Naive thymus-derived CD4-positive, alpha-beta T cell (primary cell): ENCODE data around the gene SOX1. TPM values are rescaled to one million over a fixed set of nuclear protein-coding genes. Genes with fewer than 3 reads are reported as not detected.

ENCODE experiments used
- ATAC-seq: fragments of 150-1000 bp; cut with Tn5 transposase; 2 replicates; pipeline ENCODE4 v1.10.0; 2021; ENCODE audit warnings: mild to moderate bottlenecking, moderate library complexity
- CTCF ChIA-PET: fragments of 350-600 bp; sonication (Branson Sonifier 250); formaldehyde crosslinking; loops from one replicate; lab custom pipeline; 2021; ENCODE audit warnings: antibody characterized with exemption; lab: Charles Lee
- POLR2A ChIA-PET: fragments of 350-600 bp; sonication (Branson Sonifier 250); formaldehyde crosslinking; loops from one replicate; lab custom pipeline; 2021; ENCODE audit warnings: antibody characterized with exemption, inconsistent platforms; lab: Charles Lee
- DNase-seq, 9 donors: peaks; one replicate each; pipeline versions ENCODE4 v3.0.0 to v3.0.0-alpha.2; 2020 to 2022; ENCODE audit warnings: mixed read lengths in 1 of 9
- H3K27ac ChIP-seq: one replicate; pipeline ENCODE4 v1.7.0; 2013; ENCODE audit warnings: mild to moderate bottlenecking, low read depth, low read length, moderate library complexity
- H3K27me3 ChIP-seq, 2 donors: one replicate each; pipeline ENCODE4 v1.7.0; 2013; ENCODE audit warnings: low read length in 2 of 2, mild to moderate bottlenecking in 2 of 2, moderate library complexity in 2 of 2; ENCODE audit not compliant: control insufficient read depth in 2 of 2, insufficient read depth in 2 of 2
- H3K36me3 ChIP-seq, 3 experiments: 1 replicate in 2 of 3; 2 replicates in 1 of 3; pipeline ENCODE4 v1.7.0; 2013; ENCODE audit warnings: low read length in 3 of 3, mild to moderate bottlenecking in 3 of 3, moderate library complexity in 1 of 3; ENCODE audit not compliant: insufficient read depth in 3 of 3, control insufficient read depth in 2 of 3
- H3K4me1 ChIP-seq, 2 donors: one replicate each; pipeline ENCODE4 v1.7.0; 2013; ENCODE audit warnings: low read length in 2 of 2, mild to moderate bottlenecking in 2 of 2, moderate library complexity in 1 of 2; ENCODE audit not compliant: control insufficient read depth in 2 of 2, insufficient read depth in 2 of 2
- H3K4me3 ChIP-seq: 2 replicates; pipeline ENCODE4 v1.7.0; 2013; ENCODE audit warnings: mild to moderate bottlenecking, low read length
- H3K9me3 ChIP-seq, 3 experiments: 1 replicate in 2 of 3; 2 replicates in 1 of 3; pipeline ENCODE4 v1.7.0; 2013; ENCODE audit warnings: low read length in 3 of 3; ENCODE audit not compliant: control insufficient read depth in 2 of 3
- H3K27ac Mint-ChIP-seq, 9 donors: one replicate each; pipeline ENCODE4 v1.8.0; 2020 to 2022; ENCODE audit warnings: mixed read lengths in 9 of 9, mild to moderate bottlenecking in 8 of 9, moderate library complexity in 5 of 9, inconsistent platforms in 2 of 9
- H3K27me3 Mint-ChIP-seq, 5 donors: one replicate each; pipeline ENCODE4 v1.8.0; 2021 to 2022; ENCODE audit warnings: mixed read lengths in 5 of 5, mild to moderate bottlenecking in 1 of 5
- H3K36me3 Mint-ChIP-seq, 5 donors: one replicate each; pipeline ENCODE4 v1.8.0; 2020 to 2022; ENCODE audit warnings: mixed read lengths in 5 of 5, mild to moderate bottlenecking in 3 of 5, inconsistent platforms in 1 of 5
- H3K4me1 Mint-ChIP-seq, 7 donors: one replicate each; pipeline ENCODE4 v1.8.0; 2020 to 2022; ENCODE audit warnings: mixed read lengths in 7 of 7, mild to moderate bottlenecking in 3 of 7, inconsistent platforms in 1 of 7
- H3K4me3 Mint-ChIP-seq, 10 donors: one replicate each; pipeline ENCODE4 v1.8.0; 2020 to 2022; ENCODE audit warnings: mild to moderate bottlenecking in 10 of 10, mixed read lengths in 10 of 10, moderate library complexity in 6 of 10, inconsistent platforms in 2 of 10
- H3K9me3 Mint-ChIP-seq, 11 donors: one replicate each; pipeline ENCODE4 v1.8.0; 2020 to 2022; ENCODE audit warnings: mixed read lengths in 11 of 11, mild to moderate bottlenecking in 4 of 11, inconsistent platforms in 1 of 11, moderate library complexity in 1 of 11
- intact Hi-C, 2 donors: fragments of 100-400 bp; cut with micrococcal nuclease; formaldehyde crosslinking; loops; one replicate each; pipeline ENCODE4 v1.15.1; 2023
- polyA plus RNA-seq, 2 donors: library from polyadenylated mRNA; unstranded; fragments of 300-500 nt; fragmentation: Illumina TruSeq; gene quantifications; one replicate each; pipeline ENCODE4 v1.2.3, GENCODE V29; 2021
- total RNA-seq, 6 experiments: library from RNA in 5 of 6; stranded (reverse) in 5 of 6; gene quantifications; 1 replicate in 5 of 6; 2 replicates in 1 of 6; pipeline ENCODE4 v1.2.3 and lab custom pipeline; 2021 to 2026

SOX1 gene
- total and polyA plus RNA-seq, 7 experiments from 2014 or later: not detected

- ATAC-seq (no peak), DNase-seq (no peak)
- peaks cover 0 to 2% (median 0%) of the 10 kb centered on the region in 7 donors for H3K4me1 Mint-ChIP-seq
- no peak overlapping the region for H3K27ac ChIP-seq
- no peaks in the 10 kb centered on the region for H3K4me1 ChIP-seq
- intact Hi-C loops: no loop called here
- no peak overlapping the region for H3K4me3 ChIP-seq
- H3K27me3 Mint-ChIP-seq: peaks cover 14 to 83% (median 47%) of the 10 kb centered on the region in 5 donors
- H3K36me3 ChIP-seq: no peaks in the 10 kb centered on the region
- peaks cover 0 to 3% (median 0%) of the 10 kb centered on the region in 11 donors for H3K9me3 Mint-ChIP-seq
- H3K27me3 ChIP-seq: no peaks in the 10 kb centered on the region
- POLR2A ChIA-PET: no interaction called here
- H3K36me3 Mint-ChIP-seq: no peaks in the 10 kb centered on the region
- H3K9me3 ChIP-seq: no peaks in the 10 kb centered on the region
- no peak overlapping the region for H3K4me3 Mint-ChIP-seq
- CTCF ChIA-PET: no interaction called here
- no peak overlapping the region for H3K27ac Mint-ChIP-seq
These were observed 47.4 kb downstream of the SOX1 start for GRCh38 chr13:112114391-112114790.

- DNase-seq: no peak
- H3K27me3 Mint-ChIP-seq: peaks cover 10 to 76% (median 42%) of the 10 kb centered on the region in 5 donors
- H3K36me3 ChIP-seq: no peaks in the 10 kb centered on the region
- peaks cover 0 to 2% (median 0%) of the 10 kb centered on the region in 7 donors for H3K4me1 Mint-ChIP-seq
- H3K27me3 ChIP-seq: no peaks in the 10 kb centered on the region
- no peak for ATAC-seq
- peaks cover 0 to 3% (median 0%) of the 10 kb centered on the region in 11 donors for H3K9me3 Mint-ChIP-seq
- ChIA-PET CTCF (no interaction called here), POLR2A (no interaction called here)
- H3K4me3 ChIP-seq: no peak overlapping the region
- no peaks in the 10 kb centered on the region for H3K4me1 ChIP-seq
- no peak overlapping the region for H3K27ac ChIP-seq
- no peak overlapping the region for H3K27ac Mint-ChIP-seq
- no peaks in the 10 kb centered on the region for H3K9me3 ChIP-seq
- no peak overlapping the region for H3K4me3 Mint-ChIP-seq
- intact Hi-C loops: no loop called here
- H3K36me3 Mint-ChIP-seq: no peaks in the 10 kb centered on the region
These were observed 48.6 kb downstream of the SOX1 start for GRCh38 chr13:112115403-112116091.

- Mint-ChIP-seq H3K36me3 (no peaks in the 10 kb centered on the region), H3K4me1 (peaks cover 0 to 2% (median 0%) of the 10 kb centered on the region in 7 donors), H3K27ac (no peak overlapping the region), H3K4me3 (no peak overlapping the region), H3K9me3 (peaks cover 0 to 3% (median 0%) of the 10 kb centered on the region in 11 donors), H3K27me3 (peaks cover 2 to 70% (median 37%) of the 10 kb centered on the region in 5 donors)
- Histone ChIP-seq H3K27ac (no peak overlapping the region), H3K4me1 (no peaks in the 10 kb centered on the region), H3K27me3 (no peaks in the 10 kb centered on the region), H3K9me3 (no peaks in the 10 kb centered on the region), H3K4me3 (no peak overlapping the region), H3K36me3 (no peaks in the 10 kb centered on the region)
- no peak for DNase-seq
- ChIA-PET POLR2A (no interaction called here), CTCF (no interaction called here)
- intact Hi-C loops: no loop called here
- ATAC-seq: no peak
These were observed 49.4 kb downstream of the SOX1 start for GRCh38 chr13:112116187-112116950.

- Mint-ChIP-seq H3K4me1 (peaks cover 0 to 2% (median 0%) of the 10 kb centered on the region in 7 donors), H3K9me3 (peaks cover 0 to 2% (median 0%) of the 10 kb centered on the region in 11 donors), H3K4me3 (no peak overlapping the region), H3K27me3 (peaks cover 0 to 61% (median 32%) of the 10 kb centered on the region in 5 donors), H3K27ac (no peak overlapping the region), H3K36me3 (no peaks in the 10 kb centered on the region)
- Histone ChIP-seq H3K27me3 (no peaks in the 10 kb centered on the region), H3K27ac (no peak overlapping the region), H3K4me1 (no peaks in the 10 kb centered on the region), H3K9me3 (no peaks in the 10 kb centered on the region), H3K36me3 (no peaks in the 10 kb centered on the region), H3K4me3 (no peak overlapping the region)
- DNase-seq (no peak), ATAC-seq (peak; percentile 11)
- CTCF ChIA-PET: no interaction called here
- POLR2A ChIA-PET: no interaction called here
- intact Hi-C loops: no loop called here
These were observed 50.5 kb downstream of the SOX1 start for GRCh38 chr13:112117258-112117954.

- H3K27ac Mint-ChIP-seq: no peak overlapping the region
- H3K4me3 Mint-ChIP-seq: no peak overlapping the region
- ATAC-seq (no peak), DNase-seq (no peak)
- no peaks in the 10 kb centered on the region for H3K4me1 ChIP-seq
- H3K36me3 Mint-ChIP-seq: no peaks in the 10 kb centered on the region
- peaks cover 0 to 56% (median 27%) of the 10 kb centered on the region in 5 donors for H3K27me3 Mint-ChIP-seq
- H3K27ac ChIP-seq: no peak overlapping the region
- H3K9me3 ChIP-seq: no peaks in the 10 kb centered on the region
- H3K4me1 Mint-ChIP-seq: peaks cover 0 to 2% (median 0%) of the 10 kb centered on the region in 7 donors
- POLR2A ChIA-PET: no interaction called here
- intact Hi-C loops: no loop called here
- H3K4me3 ChIP-seq: no peak overlapping the region
- H3K36me3 ChIP-seq: no peaks in the 10 kb centered on the region
- no peaks in the 10 kb centered on the region for H3K27me3 ChIP-seq
- CTCF ChIA-PET: no interaction called here
- peaks cover 0 to 2% (median 0%) of the 10 kb centered on the region in 11 donors for H3K9me3 Mint-ChIP-seq
These were observed 51.0 kb downstream of the SOX1 start for GRCh38 chr13:112117955-112118302.

- no peak for DNase-seq
- POLR2A ChIA-PET: no interaction called here
- Mint-ChIP-seq H3K27me3 (peaks cover 0 to 50% (median 21%) of the 10 kb centered on the region in 5 donors), H3K4me3 (no peak overlapping the region), H3K4me1 (peaks cover 0 to 2% (median 0%) of the 10 kb centered on the region in 7 donors), H3K27ac (no peak overlapping the region), H3K36me3 (no peaks in the 10 kb centered on the region), H3K9me3 (peaks cover 0 to 2% (median 0%) of the 10 kb centered on the region in 11 donors)
- no peak overlapping the region for H3K27ac ChIP-seq
- no peaks in the 10 kb centered on the region for H3K4me1 ChIP-seq
- no peaks in the 10 kb centered on the region for H3K27me3 ChIP-seq
- no peak for ATAC-seq
- CTCF ChIA-PET: no interaction called here
- no peaks in the 10 kb centered on the region for H3K9me3 ChIP-seq
- H3K4me3 ChIP-seq: no peak overlapping the region
- no peaks in the 10 kb centered on the region for H3K36me3 ChIP-seq
- intact Hi-C loops: no loop called here
These were observed 51.6 kb downstream of the SOX1 start for GRCh38 chr13:112118451-112119064.
